ENCODE data around the gene TMEM50A.
"Not testable (repeated sequence)": the region's sequence is repeated elsewhere in the genome, so short reads cannot be mapped to it uniquely, and the experiment has no call there.

The TMEM50A gene

DNA sequence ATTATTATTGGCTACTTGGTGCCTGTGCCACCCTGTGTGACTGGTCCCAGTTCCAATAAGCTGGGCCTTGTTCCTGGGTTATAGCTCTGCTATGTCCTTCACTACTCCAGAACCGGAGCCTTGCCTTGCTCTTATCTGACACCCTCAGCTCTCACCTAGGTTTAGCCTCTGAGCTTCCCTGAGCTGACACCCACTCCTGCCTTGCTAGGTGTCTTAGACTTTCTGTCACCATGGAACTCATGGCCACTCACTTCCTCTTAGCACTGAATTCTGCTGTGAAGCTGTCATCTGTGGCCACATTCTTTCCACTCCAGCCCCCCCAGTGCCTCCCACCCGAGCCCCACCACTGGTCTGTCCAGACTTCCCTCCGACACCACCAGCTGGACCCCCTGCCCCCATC lies 51.6 kb downstream of the TMEM50A start:
- not testable (repeated sequence) for DNase-seq

DNA sequence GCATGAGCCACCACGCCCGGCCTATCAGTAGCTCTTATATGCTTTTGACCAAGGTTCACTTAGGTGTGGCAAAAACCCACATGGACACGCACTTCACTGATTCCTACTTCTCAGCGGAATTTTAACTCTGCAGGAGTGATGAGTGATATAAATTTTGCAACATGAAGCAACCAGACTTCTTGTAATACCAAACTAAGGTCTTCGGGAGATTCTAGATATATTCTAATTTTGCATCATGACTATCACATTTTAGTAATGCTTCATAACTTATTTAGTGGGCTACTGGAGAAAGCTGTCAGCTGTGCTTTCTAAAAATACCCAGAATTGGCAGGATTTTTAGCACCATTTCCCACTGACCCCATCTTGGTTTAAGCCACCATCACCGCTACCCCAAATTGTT lies 54.7 kb downstream of the TMEM50A start:
- no peak for DNase-seq

- not testable (repeated sequence) for DNase-seq
Measured at GRCh38 chr1:25397549-25397948, 59.4 kb downstream of the TMEM50A start.

GRCh38 chr1:25398079-25398478 lies 59.9 kb downstream of the TMEM50A start:
- DNase-seq, result not testable (repeated sequence)

DNA sequence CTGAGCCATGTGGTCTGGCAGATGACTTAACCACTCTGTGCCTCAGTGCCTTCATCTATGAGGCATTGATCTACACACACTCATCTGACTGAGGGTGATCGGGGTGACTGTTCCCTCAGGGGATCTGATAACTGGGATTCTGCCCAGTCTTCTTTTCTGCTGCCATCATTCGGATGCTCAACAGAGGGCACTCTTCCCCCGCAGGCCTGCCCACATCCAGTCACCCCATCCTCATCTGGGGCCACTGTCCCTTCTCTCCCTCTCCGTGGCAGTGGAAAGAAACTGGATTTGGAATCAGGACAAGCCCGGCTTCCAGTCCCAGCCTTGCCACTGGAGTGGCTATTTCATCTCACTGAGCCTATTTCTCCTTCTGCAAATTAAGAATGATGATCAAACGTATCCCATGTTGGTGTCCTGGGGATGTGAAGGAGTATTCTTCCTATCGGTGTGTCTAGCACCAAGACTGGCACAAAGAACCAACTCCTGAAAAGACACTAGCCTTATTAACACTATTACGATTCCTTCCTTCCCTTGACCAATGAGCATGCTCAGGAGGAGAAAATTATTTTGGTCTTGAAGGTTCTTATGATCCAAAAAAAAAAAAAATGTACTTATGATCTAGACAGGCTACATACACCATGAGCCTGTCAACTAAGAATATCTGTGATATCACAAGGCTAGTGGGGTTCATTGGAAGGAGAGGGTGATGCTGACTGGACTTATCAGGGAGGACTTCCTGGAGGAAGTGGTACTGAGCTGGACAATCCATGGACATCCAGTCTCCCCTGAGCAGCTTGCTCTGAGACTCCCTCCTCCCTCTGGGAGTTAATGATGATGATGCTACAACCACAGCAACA lies 65.0 kb downstream of the TMEM50A start:
- DNase-seq, result peak; percentile 23

DNA sequence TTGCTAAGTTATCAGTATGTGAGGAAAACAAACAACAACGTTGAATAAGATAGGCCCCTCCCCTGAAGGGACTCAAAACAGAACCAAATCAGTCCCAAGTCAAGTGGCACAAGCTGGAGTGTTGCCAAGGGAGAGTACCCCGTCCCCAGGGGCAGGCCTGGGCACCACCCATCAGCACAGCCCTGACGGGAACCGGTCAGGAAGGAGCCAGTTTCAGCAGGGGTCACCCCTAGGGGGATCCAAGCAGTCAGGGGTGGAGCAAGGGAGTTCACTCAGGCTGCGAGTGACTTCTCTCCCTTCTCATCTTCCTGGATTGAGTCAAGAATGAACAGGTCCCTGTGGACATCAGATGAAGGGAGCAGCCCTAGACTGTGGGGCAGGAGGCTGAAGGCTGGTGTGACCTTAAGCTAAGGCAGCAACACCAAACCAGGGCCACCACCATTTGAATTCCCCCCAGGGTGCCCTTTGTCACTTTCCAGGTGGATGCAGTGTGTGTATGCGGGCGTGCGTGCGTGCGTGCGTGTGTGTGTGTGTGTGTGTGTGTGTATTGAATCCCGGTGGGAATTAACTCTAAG lies 67.7 kb downstream of the TMEM50A start:
- DNase-seq, result not testable (repeated sequence)

DNA sequence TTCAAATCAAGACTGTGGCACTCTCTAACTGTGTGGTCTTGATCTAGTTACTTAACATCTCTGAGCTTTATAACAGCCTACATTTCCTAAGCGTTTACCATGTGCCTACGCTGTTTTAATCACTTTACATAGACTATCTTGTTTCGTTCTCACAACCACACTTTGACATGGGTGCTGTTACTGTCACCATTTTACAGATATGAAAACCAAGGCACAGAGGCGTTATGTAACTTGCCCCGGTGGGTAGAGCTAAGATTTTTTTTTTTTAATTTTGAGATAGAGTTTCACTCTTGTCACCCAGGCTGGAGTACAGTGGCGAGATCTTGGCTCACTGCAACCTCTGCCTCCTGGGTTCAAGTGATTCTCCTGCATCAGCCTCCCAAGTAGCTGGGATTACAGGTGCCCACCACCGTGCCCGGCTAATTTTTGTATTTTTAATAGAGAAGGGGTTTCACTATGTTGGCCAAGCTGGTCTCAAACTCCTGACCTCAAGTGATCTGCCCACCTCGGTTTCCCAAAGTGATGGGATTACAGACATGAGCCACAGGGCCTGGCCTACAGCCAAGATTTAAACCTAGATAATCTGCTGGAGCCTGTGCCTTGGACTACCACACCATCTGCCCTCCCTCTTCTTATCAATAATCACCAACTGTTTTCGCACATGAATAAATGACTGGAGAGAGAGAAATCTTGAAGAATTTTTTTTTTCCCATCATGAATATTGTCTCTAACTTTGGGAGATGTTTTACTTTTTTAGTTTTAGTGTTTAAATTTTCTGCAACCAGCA lies 71.7 kb downstream of the TMEM50A start:
- DNase-seq, result not testable (repeated sequence)

Measured in CD4-positive, alpha-beta T cell treated with Interleukin-10 for 1 hour (primary cell).